Mesodermal cell (in vitro differentiated cells): ENCODE data around the gene DLST.
"Not testable (repeated sequence)": the region's sequence is repeated elsewhere in the genome, so short reads cannot be mapped to it uniquely, and the experiment has no call there.

Experiments
- H3K27ac ChIP-seq: 2 replicates; pipeline ENCODE4 v1.7.0; 2013; ENCODE audit warnings: mild to moderate bottlenecking, low read depth, low read length, moderate library complexity; ENCODE audit not compliant: severe bottlenecking
- H3K36me3 ChIP-seq: 2 replicates; pipeline ENCODE4 v1.7.1; 2013; ENCODE audit warnings: mild to moderate bottlenecking, low read length, moderate library complexity; ENCODE audit not compliant: control insufficient read depth, insufficient read depth
- H3K4me1 ChIP-seq: one replicate; pipeline ENCODE4 v1.7.1; 2013; ENCODE audit warnings: mild to moderate bottlenecking, low read length; ENCODE audit not compliant: insufficient read depth, control insufficient read depth, poor library complexity, severe bottlenecking
- H3K4me3 ChIP-seq: 2 replicates; pipeline ENCODE4 v1.7.0; 2013; ENCODE audit warnings: low read length, control low read depth, mild to moderate bottlenecking; ENCODE audit not compliant: insufficient read depth, poor library complexity, severe bottlenecking; ENCODE audit errors: extremely low read depth
- H3K9me3 ChIP-seq: 2 replicates; pipeline ENCODE4 v1.7.1; 2013; ENCODE audit warnings: mild to moderate bottlenecking, low read length, moderate library complexity; ENCODE audit not compliant: control insufficient read depth
- WGBS, 2 experiments: methylation state at CpG; one replicate each; pipeline ENCODE4 v1.1.5; 2013; ENCODE audit warnings: missing lambda C conversion rate in 2 of 2; ENCODE audit not compliant: insufficient coverage in 2 of 2; 5-methylcytosine and 5-hydroxymethylcytosine counted together

The DLST gene

GRCh38 chr14:74918380-74918779, 36.7 kb downstream of the DLST start:
- no peaks in the 10 kb centered on the region for H3K9me3 ChIP-seq
- H3K4me1 ChIP-seq: no peaks in the 10 kb centered on the region
- WGBS, 2 experiments: 94 to 97% methylated on average over 8 to 9 of the region's 9 CpGs
- no peak overlapping the region for H3K27ac ChIP-seq
- H3K36me3 ChIP-seq: no peaks in the 10 kb centered on the region
- H3K4me3 ChIP-seq: no peak overlapping the region

- Histone ChIP-seq H3K36me3 (no peaks in the 10 kb centered on the region), H3K4me3 (no peak overlapping the region), H3K27ac (no peak overlapping the region), H3K4me1 (no peaks in the 10 kb centered on the region), H3K9me3 (no peaks in the 10 kb centered on the region)
- 95% methylated on average over 12 to 16 of the region's 22 CpGs for WGBS, 2 experiments
These were observed 37.9 kb downstream of the DLST start for GRCh38 chr14:74919421-74920165.

GRCh38 chr14:74920281-74920680, 38.6 kb downstream of the DLST start:
- no peaks in the 10 kb centered on the region for H3K4me1 ChIP-seq
- 93 to 99% methylated on average over 3 to 4 of the region's 4 CpGs for WGBS, 2 experiments
- H3K4me3 ChIP-seq: no peak overlapping the region

GRCh38 chr14:74921053-74921620, 39.4 kb downstream of the DLST start:
- no peaks in the 10 kb centered on the region for H3K36me3 ChIP-seq
- H3K9me3 ChIP-seq: no peaks in the 10 kb centered on the region
- no peak overlapping the region for H3K27ac ChIP-seq
- WGBS, 2 experiments: 97% methylated on average over 15 to 18 of the region's 19 CpGs
- no peak overlapping the region for H3K4me3 ChIP-seq
- H3K4me1 ChIP-seq: no peaks in the 10 kb centered on the region

More at GRCh38 chr14:74920281-74920680, 38.6 kb downstream of the DLST start:
- Histone ChIP-seq H3K27ac (no peak overlapping the region), H3K9me3 (no peaks in the 10 kb centered on the region), H3K36me3 (no peaks in the 10 kb centered on the region)

GRCh38 chr14:74921987-74922751, 40.5 kb downstream of the DLST start:
- Histone ChIP-seq H3K36me3 (no peaks in the 10 kb centered on the region), H3K9me3 (no peaks in the 10 kb centered on the region), H3K4me3 (peak overlapping the region; percentile 61), H3K4me1 (no peaks in the 10 kb centered on the region), H3K27ac (no peak overlapping the region)
- 71 to 82% methylated on average over 16 to 19 of the region's 19 CpGs for WGBS, 2 experiments

GRCh38 chr14:74922752-74923401, 41.2 kb downstream of the DLST start, which contains the start of gene RPS6KL1:
TSS of gene RPS6KL1 (minus strand) at chr14:74923260. CDS start at chr14:74921541, 1,719 bp downstream.
- peak within 1 kb of the TSS; percentile 61 for H3K4me3 ChIP-seq
- no peaks in the 10 kb centered on the region for H3K9me3 ChIP-seq
- H3K27ac ChIP-seq: no peak within 1 kb of the TSS
- no peaks in the 10 kb centered on the region for H3K36me3 ChIP-seq
- no peaks in the 10 kb centered on the region for H3K4me1 ChIP-seq
- 1 to 2% methylated on average over 28 to 40 of the region's 51 CpGs for WGBS, 2 experiments

GRCh38 chr14:74924061-74924460, 42.3 kb downstream of the DLST start:
- Histone ChIP-seq H3K27ac (no peak overlapping the region), H3K9me3 (no peaks in the 10 kb centered on the region), H3K4me1 (no peaks in the 10 kb centered on the region), H3K36me3 (no peaks in the 10 kb centered on the region), H3K4me3 (no peak overlapping the region)
- 82 to 93% methylated on average over 8 to 11 of the region's 11 CpGs for WGBS, 2 experiments

- Histone ChIP-seq H3K4me3 (no peak overlapping the region), H3K36me3 (no peaks in the 10 kb centered on the region), H3K4me1 (peaks cover 1% of the 10 kb centered on the region), H3K9me3 (no peaks in the 10 kb centered on the region), H3K27ac (no peak overlapping the region)
- 90 to 92% methylated on average over 4 of the region's 6 CpGs for WGBS, 2 experiments
These were observed 45.5 kb downstream of the DLST start for GRCh38 chr14:74927225-74927624.

GRCh38 chr14:74929242-74929641, 47.5 kb downstream of the DLST start:
- 76 to 87% methylated on average over 5 to 6 of the region's 6 CpGs for WGBS, 2 experiments
- H3K36me3 ChIP-seq: no peaks in the 10 kb centered on the region
- H3K9me3 ChIP-seq: no peaks in the 10 kb centered on the region
- H3K27ac ChIP-seq: no peak overlapping the region
- H3K4me3 ChIP-seq: no peak overlapping the region
- peaks cover 7% of the 10 kb centered on the region for H3K4me1 ChIP-seq

- 85 to 89% methylated on average over 5 to 9 of the region's 9 CpGs for WGBS, 2 experiments
- peaks cover 14% of the 10 kb centered on the region for H3K4me1 ChIP-seq
These were observed 50.0 kb downstream of the DLST start for GRCh38 chr14:74931744-74932143.

More at GRCh38 chr14:74931744-74932143, 50.0 kb downstream of the DLST start:
- not testable (repeated sequence) for H3K9me3 ChIP-seq, H3K36me3 ChIP-seq, H3K4me3 ChIP-seq, H3K27ac ChIP-seq
